Gastroesophageal sphincter (tissue), 4 donors: ENCODE data around the gene TMEM74B. TPM values are rescaled to one million over a fixed set of nuclear protein-coding genes. Genes with fewer than 3 reads are reported as not detected.

Experiments
- ATAC-seq: fragments of 150-250 bp; one replicate; pipeline ENCODE4 v1.9.1; 2016; ENCODE audit warnings: mild to moderate bottlenecking, moderate library complexity
- H3K27ac ChIP-seq, 4 donors: fragments of 200-600 bp; sonication (generic) in 3 of 4; 1 replicate in 3 of 4; 2 replicates in 1 of 4; pipeline ENCODE4 v1.5.1; 2016 to 2019
- H3K27me3 ChIP-seq: fragments of 200-600 bp; sonication (generic); one replicate; pipeline ENCODE4 v1.5.1; 2019
- H3K36me3 ChIP-seq, 2 donors: fragments of 200-600 bp; sonication (generic); one replicate each; pipeline ENCODE4 v1.5.1; 2019; ENCODE audit warnings: control low read depth in 1 of 2
- H3K4me1 ChIP-seq, 3 donors: fragments of 200-600 bp; sonication (generic); 1 replicate in 2 of 3; 2 replicates in 1 of 3; pipeline ENCODE4 v1.5.1; 2016 to 2019; ENCODE audit warnings: control low read depth in 2 of 3
- H3K4me3 ChIP-seq, 2 donors: fragments of 200-600 bp; sonication (generic); one replicate each; pipeline ENCODE4 v1.5.1; 2019; ENCODE audit warnings: mild to moderate bottlenecking in 1 of 2, moderate library complexity in 1 of 2
- H3K9me3 ChIP-seq, 3 donors: fragments of 200-600 bp; sonication (generic); one replicate each; pipeline ENCODE4 v1.5.1; 2017 to 2019; ENCODE audit warnings: control low read depth in 2 of 3
- EP300 ChIP-seq: sonication (generic); formaldehyde crosslinking; IDR thresholded peaks from one replicate; pipeline ENCODE4 v1.6.1; 2017; ENCODE audit warnings: antibody characterized with exemption, mild to moderate bottlenecking
- POLR2A ChIP-seq, 2 donors: fragments of 450-650 bp; IDR thresholded peaks; one replicate each; pipeline ENCODE4 v1.6.1; 2017; ENCODE audit warnings: antibody characterized with exemption in 2 of 2, mild to moderate bottlenecking in 2 of 2, moderate library complexity in 1 of 2
- POLR2AphosphoS5 ChIP-seq: sonication (generic); formaldehyde crosslinking; IDR thresholded peaks from one replicate; pipeline ENCODE4 v1.6.1; 2017; ENCODE audit warnings: antibody characterized with exemption
- WGBS, 2 donors: methylation state at CpG; one replicate each; pipeline ENCODE4 v1.1.5; 2018; ENCODE audit warnings: low coverage in 1 of 2; 5-methylcytosine and 5-hydroxymethylcytosine counted together
- total RNA-seq, 4 donors: library from RNA; depleted of rRNA; stranded (reverse); fragments of >200 nt; gene quantifications; one replicate each; pipeline ENCODE4 v1.1.0, GENCODE V29; 2016
- TF ChIP-seq, protein P1 (sequence below), 4 experiments: fragments of 200-600 bp in 2 of 4; fragments of 450-650 bp in 2 of 4; sonication (generic) in 1 of 4; IDR thresholded peaks; one replicate each; pipeline ENCODE4 v1.5.1; 2017 to 2019; ENCODE audit warnings: antibody characterized with exemption in 4 of 4, mild to moderate bottlenecking in 2 of 4, moderate library complexity in 2 of 4

The TMEM74B gene
- total RNA-seq, 4 donors from 2014 or later = 1.5 to 1.8 TPM; not detected in 2

DNA sequence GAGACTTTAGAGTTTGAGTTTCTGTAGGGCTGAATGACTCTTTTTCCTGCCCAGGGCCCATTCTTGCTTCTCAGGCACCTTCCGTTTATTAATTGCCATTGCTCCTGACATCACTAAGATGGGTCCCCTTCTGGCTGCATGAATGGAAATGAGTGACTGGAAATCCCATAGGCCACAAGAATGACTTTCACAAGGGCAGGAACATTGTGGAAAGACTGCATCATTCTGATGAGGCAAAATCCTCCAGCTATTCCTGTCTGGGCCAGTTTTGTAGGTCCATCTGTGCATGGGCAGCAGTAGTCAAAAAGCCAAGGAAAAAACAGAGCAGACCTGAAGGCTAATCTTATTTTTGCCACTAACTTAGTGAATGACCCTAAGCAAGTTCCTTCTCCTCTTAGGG is 19.3 kb downstream of the TMEM74B start:
- Histone ChIP-seq H3K9me3 (no peaks in the 10 kb centered on the region), H3K4me3 (no peak overlapping the region), H3K27ac (no peak overlapping the region), H3K27me3 (no peaks in the 10 kb centered on the region), H3K4me1 (no peaks in the 10 kb centered on the region), H3K36me3 (peaks cover 0 to 99% of the 10 kb centered on the region in 2 donors)
- no peak for ATAC-seq
- TF ChIP-seq POLR2A (IDR thresholded peaks at IDR 0.05) = no peak
- TF ChIP-seq, protein P1, sequence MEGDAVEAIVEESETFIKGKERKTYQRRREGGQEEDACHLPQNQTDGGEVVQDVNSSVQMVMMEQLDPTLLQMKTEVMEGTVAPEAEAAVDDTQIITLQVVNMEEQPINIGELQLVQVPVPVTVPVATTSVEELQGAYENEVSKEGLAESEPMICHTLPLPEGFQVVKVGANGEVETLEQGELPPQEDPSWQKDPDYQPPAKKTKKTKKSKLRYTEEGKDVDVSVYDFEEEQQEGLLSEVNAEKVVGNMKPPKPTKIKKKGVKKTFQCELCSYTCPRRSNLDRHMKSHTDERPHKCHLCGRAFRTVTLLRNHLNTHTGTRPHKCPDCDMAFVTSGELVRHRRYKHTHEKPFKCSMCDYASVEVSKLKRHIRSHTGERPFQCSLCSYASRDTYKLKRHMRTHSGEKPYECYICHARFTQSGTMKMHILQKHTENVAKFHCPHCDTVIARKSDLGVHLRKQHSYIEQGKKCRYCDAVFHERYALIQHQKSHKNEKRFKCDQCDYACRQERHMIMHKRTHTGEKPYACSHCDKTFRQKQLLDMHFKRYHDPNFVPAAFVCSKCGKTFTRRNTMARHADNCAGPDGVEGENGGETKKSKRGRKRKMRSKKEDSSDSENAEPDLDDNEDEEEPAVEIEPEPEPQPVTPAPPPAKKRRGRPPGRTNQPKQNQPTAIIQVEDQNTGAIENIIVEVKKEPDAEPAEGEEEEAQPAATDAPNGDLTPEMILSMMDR (IDR thresholded peaks at IDR 0.05) = no peak
- TF ChIP-seq EP300 = no peak
- no peak for TF ChIP-seq POLR2AphosphoS5
- 86 to 88% methylated on average over 1 of the region's 1 CpG for WGBS, 2 donors

DNA sequence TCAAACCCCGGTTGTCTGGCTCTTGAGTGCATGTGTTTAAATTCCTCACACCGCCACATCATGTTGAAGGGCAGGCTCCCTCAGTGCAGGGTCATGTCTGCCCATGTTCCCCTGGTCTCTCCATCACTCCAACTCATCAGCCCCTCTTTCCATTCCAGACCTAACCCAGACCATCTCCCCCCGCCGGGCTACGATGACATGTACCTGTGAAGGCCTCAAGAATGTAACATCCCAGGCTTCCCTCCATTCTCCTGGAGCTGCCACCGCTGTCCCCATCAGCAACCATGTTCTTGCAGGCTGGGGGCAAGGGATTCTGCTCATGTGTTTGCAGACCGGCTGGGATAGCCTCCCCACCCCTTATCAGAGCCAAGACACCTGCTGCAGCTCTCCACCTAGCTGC is 19.9 kb downstream of the TMEM74B start:
- TF ChIP-seq POLR2AphosphoS5 (no peak), POLR2A (IDR thresholded peaks at IDR 0.05) (no peak), EP300 (no peak)
- TF ChIP-seq, protein P1 (IDR thresholded peaks at IDR 0.05) = no peak
- 80 to 96% methylated on average over 2 to 3 of the region's 7 CpGs for WGBS, 2 donors
- H3K9me3 ChIP-seq = no peaks in the 10 kb centered on the region
- no peak overlapping the region for H3K27ac ChIP-seq
- no peaks in the 10 kb centered on the region for H3K27me3 ChIP-seq
- H3K4me1 ChIP-seq = no peaks in the 10 kb centered on the region
- ATAC-seq = no peak
- peaks cover 0 to 99% of the 10 kb centered on the region in 2 donors for H3K36me3 ChIP-seq
- no peak overlapping the region for H3K4me3 ChIP-seq

DNA sequence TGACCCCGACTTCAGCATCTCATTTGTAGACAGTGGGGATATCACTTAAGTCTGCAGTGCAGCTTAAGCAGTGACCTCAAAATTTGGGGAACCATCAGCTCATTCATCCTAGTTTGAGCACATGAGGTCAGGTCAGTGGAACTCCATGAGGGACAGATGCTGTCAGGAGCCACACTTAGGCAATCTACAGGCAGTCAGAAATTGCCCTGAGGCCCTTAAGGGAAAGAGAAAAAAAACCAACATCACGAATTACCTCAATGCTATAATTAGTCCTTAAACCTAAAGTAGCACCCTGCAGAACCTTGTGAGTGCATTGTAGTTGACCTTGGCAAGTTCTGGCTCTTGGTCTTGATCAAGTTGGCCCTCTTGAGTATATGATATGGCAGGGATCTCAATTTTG is 21.1 kb downstream of the TMEM74B start:
- Histone ChIP-seq H3K9me3 (no peaks in the 10 kb centered on the region), H3K36me3 (peaks cover 0 to 90% of the 10 kb centered on the region in 2 donors), H3K4me1 (no peaks in the 10 kb centered on the region), H3K4me3 (no peak overlapping the region), H3K27me3 (no peaks in the 10 kb centered on the region), H3K27ac (no peak overlapping the region)
- ATAC-seq = no peak
- no peak for TF ChIP-seq EP300
- no peak for TF ChIP-seq POLR2A (IDR thresholded peaks at IDR 0.05)
- TF ChIP-seq, protein P1 (IDR thresholded peaks at IDR 0.05) = no peak
- TF ChIP-seq POLR2AphosphoS5 = no peak
- WGBS, 2 donors = 88 to 89% methylated on average over 1 to 2 of the region's 2 CpGs

DNA sequence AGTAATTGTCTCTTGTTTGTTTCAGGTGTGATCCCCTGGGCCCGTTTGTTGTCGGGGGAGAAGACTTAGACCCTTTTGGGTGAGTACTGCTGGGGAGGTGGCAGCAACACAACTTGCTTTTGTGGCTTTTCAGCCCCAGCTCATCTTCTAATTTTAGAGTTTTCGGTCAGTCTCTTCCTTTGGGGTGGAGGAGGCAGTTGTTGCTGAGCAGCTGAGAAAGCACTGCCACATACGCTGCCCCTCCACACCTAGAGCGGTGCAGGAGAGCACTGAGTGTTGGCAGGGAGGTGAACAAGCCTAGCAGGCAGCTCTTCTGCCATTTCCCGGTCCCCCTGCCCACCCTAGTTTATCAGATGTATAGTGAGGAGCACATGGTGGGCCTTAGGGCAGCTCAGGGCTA is 21.7 kb downstream of the TMEM74B start:
- Histone ChIP-seq H3K9me3 (no peaks in the 10 kb centered on the region), H3K27me3 (no peaks in the 10 kb centered on the region), H3K4me1 (no peaks in the 10 kb centered on the region), H3K36me3 (peaks cover 0 to 85% of the 10 kb centered on the region in 2 donors), H3K27ac (no peak overlapping the region), H3K4me3 (no peak overlapping the region)
- 77% methylated on average over 3 of the region's 6 CpGs; no CpG with 5 or more reads in 1 of the 2 donors for WGBS, 2 donors
- TF ChIP-seq, protein P1 (IDR thresholded peaks at IDR 0.05) = no peak
- TF ChIP-seq POLR2A (IDR thresholded peaks at IDR 0.05) (no peak), POLR2AphosphoS5 (no peak), EP300 (no peak)
- no peak for ATAC-seq

DNA sequence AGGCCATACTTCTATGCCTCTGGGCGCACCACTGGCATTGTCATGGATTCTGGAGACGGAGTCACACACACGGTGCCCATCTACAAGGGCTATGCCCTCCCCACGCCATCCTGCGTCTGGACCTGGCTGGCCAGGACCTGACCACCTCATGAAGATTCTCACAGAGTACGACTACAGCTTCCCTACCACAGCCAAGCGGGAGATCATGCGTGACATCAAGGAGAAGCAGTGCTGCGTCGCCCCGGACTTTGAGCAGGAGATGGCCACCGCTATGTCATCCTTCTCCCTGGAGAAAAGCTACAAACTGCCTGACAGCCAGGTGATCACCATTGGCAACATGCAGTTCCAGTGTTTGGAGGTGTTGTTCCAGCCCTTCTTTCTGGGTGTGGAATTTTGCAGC is 23.8 kb downstream of the TMEM74B start:
- WGBS, 2 donors = 95 to 98% methylated on average over 7 to 11 of the region's 12 CpGs
- ATAC-seq = no peak
- H3K27ac ChIP-seq = no peak overlapping the region
- H3K27me3 ChIP-seq = no peaks in the 10 kb centered on the region
- H3K9me3 ChIP-seq = no peaks in the 10 kb centered on the region
- H3K4me1 ChIP-seq = no peaks in the 10 kb centered on the region
- H3K4me3 ChIP-seq = no peak overlapping the region
- TF ChIP-seq POLR2AphosphoS5 (no peak), POLR2A (IDR thresholded peaks at IDR 0.05) (no peak), EP300 (no peak)
- TF ChIP-seq, protein P1 (IDR thresholded peaks at IDR 0.05) = no peak
- peaks cover 0 to 72% of the 10 kb centered on the region in 2 donors for H3K36me3 ChIP-seq
